Activated T-cell treated with anti-CD3 and anti-CD28 coated beads for 48 hours (primary cell): Measurements from ENCODE around the gene RBKS.

ENCODE experiments used
- DNase-seq: peaks from one replicate; pipeline ENCODE4 v3.0.0-alpha.2; 2020; ENCODE audit warnings: low read depth

RBKS gene

DNA sequence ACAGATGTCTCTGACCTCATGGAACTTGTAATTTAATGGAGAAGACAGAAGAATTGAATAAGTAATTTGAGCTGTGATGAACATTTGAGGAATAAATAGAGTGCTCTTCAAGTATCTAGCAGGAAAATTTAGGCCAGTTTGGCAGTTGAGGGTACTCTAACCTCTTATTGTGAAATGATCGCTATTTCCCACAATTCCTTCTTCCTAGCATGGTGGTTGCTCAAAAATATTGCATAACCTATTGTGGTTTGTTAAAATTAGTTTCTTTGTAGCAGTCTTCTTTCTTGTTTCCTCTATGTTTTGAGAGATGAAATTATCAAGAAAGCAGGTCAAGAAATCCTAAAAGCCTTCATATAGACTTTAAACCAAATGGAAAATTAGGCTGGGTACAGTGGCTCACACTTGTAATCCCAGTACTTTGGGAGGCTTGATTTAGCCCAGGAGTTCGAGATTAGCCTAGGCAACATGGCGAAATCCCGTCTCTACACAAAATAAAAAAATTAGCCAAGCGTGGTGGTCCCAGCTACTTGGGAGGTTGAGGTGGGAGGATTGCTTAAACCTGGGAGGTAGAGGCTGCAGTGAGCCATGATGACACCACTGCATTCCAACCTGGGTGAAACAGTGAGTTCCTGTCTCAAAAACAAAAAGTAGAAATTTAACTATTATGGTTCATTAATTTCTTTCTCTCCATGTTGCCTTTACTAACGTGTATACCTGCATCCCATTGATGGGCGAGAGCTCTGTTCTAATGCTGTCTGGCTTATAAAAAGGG lies 58.7 kb downstream of the RBKS start:
- no peak for DNase-seq

DNA sequence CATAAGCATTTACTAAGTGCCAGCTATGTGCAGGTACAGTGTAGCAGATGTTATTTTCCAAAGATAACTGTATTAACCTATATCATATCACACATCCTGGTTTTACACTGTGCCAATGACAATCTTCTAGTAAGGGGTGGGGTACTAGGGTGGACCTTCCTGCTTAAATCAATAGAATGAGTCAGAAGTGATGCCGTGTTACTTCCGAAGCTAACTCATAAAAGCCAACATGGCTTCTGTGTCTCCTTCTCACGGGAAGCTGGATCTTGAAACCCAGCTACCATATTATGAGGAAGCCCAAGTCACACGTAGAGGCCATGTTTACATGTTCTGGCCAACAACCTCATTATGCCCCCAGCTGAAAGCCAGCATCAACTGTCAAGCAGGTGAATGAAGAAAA lies 59.5 kb downstream of the RBKS start:
- DNase-seq, result no peak

DNA sequence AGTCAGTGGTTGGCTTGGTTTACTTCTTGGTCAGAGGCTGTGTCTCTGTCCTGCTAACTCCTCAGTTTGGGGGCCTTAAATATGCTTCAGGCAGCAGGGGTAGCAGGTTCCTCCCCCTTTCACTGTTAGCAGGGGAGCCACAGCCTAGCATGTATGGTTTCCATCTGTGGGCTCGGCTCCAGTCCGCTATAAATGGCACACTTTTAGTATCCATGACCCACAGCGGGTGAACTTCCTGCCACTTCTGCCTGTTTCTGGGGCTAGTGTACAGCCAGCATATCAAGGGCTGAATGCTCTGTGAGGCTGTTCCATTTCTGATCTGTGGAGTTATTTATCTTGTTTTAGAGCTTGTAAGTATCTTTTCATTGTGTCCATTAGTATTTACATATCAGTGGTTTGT lies 60.4 kb downstream of the RBKS start:
- DNase-seq, result no peak

DNA sequence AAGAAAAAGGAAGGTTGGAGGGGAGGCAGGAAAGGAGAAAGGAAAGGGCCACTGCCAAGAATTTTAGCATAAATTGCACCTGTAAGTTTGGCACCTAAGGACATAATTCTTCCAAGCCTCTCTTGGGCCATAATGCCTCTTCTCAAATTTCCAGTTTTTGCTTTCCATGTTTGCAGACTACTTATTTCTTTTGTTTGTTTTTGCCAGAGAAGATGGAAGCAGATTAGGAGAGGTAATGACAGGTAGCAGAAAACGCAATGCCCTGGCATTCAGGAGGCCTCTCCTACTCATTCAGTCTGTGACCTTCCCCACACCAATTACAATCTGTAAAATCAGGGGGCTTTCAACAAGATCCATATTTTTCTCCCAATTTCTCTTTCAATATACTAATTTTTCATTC lies 61.9 kb downstream of the RBKS start:
- no peak for DNase-seq

DNA sequence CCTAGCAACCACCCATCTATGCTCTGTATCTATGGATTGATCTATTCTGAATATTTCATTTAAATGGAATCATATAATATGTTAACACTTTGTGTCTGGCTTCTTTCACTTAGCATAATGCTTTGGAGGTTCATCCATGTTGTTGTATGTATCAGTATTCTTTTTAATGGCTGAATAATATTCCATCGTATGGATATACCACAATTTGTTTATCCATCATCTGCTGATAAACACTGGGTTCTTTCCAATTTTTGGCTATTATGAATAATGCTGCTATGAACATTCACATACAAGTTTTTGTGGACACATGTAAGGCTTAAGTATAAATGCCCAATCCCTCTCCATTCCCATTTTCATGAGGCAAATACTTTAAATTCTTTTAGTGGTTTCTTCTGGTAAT lies 65.8 kb downstream of the RBKS start:
- DNase-seq, result no peak

DNA sequence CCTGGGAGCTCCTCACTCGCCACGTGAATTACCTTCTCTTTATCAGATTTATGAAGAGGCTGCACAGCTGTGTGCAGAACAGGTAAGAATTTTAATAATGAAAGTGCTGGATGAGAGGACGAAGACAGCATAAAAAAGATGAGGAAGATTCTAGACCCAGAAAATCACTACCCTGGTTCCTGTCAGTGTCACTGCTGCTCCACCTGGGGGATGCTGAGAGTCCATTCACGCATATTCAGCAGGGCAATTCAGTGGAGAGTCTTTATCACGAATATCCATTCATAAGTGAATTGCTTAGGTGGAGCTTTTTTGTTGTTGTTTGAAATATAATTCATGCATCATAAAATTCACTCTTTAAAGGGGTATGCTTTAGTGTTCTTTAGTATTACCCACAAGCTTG lies 66.6 kb downstream of the RBKS start:
- DNase-seq, result no peak

DNA sequence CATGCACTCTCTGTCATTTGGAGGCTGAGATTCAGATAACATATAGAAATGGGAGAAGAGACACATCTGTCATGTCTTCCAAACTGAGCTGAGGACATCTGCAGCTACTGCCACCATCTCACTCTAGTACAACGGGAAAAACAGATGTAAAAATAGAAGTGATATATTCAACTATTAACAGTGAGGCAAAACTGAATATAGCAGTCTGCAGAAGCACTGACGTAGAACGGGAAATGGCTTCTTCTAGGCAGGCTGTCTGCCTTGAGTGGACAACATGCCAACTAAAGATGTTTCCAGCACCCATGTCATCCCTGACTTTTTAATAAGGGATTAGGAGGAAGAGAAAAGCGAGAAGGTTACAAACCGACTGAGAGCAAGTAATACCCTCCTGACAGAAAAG lies 67.1 kb downstream of the RBKS start:
- DNase-seq, result no peak

DNA sequence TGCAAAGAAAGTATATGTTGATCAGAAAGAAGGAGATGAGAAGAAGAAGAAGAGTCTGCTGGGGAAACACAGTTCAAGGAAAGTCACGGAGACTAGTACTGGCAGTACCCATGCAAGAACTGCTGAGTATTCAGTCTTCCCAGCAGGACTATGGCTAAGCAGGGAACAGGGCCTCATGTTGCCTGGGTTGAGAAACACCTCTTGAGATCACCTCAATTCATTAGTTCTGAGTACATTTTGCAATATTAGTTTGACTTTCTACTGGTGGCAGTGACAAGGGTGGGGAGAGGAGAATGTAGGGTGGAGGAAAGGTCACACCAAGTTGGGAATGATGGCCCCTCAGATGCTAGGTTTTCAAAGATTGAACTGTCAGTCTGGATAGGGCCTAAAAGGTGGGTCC lies 68.1 kb downstream of the RBKS start:
- no peak for DNase-seq

DNA sequence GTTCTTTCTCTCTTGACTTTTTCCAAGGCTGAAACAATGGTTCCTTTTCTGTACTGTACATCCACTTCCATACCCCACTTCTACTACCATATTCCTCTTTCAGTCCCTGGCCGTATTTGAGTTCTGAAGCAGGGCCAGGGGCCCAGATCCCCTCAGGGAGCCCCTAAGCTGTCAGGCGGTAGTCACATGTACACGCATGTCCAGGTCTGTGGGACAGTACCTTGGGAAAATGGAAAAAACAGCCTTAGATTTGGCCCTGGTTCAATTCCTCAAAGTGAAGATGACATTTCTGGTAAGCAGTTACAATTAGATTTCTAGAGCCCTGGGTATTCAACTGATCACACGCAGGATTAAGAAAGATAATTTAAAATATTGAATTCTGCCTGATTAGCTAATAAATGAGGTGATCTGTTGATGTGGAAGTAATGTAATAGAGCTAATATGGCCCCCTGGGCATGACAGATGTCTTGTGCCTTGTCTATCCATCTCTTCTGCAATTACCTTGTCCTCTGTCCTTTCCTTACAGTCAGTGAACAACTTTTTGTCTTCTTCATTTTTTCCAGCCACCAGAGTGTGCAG lies 74.2 kb downstream of the RBKS start:
- no peak for DNase-seq

DNA sequence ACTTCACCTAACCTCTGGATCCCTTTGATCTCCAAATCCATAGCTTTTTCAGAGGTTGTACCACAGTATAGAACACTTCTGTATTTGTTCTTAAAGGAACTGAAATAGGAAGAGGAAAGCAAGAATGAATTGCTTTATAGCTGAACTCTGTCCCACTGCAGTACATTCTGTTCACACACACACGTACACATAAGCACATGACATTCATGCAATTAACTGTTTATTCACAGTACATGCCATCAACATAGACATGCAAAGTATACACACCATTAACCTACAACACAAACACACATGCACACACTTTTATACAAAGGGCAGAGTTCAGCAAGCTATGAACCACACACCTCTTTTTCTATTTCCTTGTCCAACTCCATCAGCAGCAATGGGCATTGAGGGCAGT lies 75.4 kb downstream of the RBKS start:
- no peak for DNase-seq

DNA sequence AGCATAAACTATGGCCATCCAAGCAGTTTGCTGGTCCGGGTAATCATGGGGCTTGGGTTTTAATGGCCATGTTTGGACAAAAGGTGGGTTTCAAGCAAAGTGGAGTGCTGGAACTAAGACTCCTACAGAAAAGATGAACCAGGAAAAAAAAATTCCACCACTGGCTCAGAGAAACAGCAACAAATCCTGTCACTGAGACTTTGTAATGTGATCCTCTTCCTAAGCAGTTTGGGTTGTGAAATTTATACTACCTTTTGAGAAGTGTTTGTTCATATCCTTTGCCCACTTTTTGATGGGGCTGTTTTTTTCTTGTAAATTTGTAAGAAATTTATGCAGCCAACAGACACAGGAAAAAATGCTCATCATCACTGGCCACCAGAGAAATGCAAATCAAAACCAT lies 78.4 kb downstream of the RBKS start:
- no peak for DNase-seq

DNA sequence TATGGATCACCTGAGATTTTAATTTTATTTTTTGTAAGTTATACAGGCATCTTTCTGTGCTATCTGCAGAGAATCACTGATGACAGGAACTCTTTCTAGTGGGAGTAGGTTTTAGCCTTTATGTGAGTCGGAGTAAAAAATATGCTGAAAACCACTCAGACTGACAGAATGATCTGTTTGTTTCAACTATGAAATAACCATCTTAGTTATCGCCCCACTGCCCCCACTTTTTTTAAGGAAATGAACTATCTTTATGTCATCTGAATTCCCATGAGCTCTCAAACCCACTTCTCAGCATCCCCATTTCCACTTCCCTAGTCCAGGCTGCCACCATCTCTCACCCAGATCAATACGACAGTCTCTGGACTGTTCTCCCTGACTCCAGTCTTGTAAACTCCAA lies 79.7 kb downstream of the RBKS start:
- DNase-seq, result no peak

DNA sequence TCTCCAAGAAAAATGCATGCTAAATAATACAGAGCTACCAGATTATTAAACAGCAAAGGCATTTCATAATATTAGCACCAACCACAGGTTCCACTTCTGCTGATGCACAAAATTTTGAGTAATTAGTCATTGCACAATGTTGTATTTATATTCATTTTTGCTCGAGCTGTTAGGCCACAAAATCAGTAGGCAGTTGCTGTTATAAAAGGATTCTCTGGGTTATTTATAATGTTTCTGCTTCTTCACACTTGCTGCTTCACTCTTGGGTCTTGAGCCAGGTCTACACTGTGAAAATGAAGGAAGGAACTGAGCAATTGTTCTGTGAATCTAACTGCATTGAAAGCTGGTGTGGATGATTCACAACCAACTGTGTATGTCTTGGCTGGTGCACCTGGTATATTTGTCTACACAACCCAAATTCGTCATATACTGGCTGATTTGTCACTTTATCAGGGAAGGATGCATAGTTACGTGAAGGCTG lies 80.4 kb downstream of the RBKS start:
- DNase-seq, result no peak

DNA sequence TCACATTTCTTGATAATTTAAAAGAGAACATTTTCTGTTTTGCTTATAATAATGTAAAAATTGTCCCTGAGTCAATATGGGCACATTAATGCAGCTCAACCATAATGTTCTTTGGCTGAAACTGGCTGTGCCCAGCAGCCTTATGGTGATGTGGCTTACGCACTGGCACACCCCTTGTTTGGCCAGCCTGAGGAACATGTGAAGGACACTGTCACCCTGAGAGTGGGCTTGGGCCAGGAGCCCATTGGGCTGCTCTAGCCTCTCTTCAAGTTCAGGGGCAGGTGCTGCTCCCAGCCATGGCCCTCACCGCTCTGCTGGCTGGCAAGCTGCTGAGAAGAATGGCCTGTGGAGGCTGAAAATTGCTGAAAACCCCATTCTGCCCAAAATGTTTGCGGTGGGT lies 81.2 kb downstream of the RBKS start:
- no peak for DNase-seq

DNA sequence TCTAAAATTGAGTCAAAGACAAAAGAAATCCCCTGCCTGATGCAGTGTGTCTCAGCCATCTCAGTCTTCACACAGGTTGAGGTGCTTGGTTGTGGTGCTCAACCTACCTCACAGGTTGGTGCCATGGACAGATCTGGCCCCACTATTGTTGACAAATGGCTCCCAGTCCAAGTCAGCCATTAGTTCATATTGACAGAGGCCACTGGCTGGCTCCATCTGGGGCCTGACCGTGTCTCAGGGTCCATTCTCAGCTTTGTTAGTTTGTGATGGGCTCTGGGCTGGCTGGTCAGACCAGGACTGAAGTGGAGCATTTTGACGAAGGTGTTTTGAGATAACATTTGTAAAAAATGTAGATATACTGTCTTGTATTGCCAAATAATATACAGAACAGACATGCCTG lies 81.8 kb downstream of the RBKS start:
- no peak for DNase-seq

DNA sequence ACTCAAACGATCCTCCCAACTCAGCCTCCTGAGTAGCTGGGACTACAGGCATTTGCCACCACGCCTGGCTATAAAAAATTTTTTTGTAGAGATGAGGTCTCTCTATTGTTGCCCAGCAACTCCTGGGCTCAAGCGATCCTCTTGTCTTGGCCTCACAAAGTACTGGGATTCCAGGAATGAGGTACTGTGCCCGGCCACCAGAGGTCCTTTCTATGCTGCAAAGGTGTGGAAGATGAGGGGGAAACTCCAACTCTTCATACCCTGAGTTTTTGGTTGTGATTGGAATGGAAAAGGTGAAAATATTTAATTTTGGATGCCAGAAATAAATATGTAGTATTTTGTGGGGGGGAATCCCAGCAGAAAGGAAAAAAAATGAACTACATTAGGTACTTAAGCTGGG lies 82.7 kb downstream of the RBKS start:
- DNase-seq, result peak; percentile 3

DNA sequence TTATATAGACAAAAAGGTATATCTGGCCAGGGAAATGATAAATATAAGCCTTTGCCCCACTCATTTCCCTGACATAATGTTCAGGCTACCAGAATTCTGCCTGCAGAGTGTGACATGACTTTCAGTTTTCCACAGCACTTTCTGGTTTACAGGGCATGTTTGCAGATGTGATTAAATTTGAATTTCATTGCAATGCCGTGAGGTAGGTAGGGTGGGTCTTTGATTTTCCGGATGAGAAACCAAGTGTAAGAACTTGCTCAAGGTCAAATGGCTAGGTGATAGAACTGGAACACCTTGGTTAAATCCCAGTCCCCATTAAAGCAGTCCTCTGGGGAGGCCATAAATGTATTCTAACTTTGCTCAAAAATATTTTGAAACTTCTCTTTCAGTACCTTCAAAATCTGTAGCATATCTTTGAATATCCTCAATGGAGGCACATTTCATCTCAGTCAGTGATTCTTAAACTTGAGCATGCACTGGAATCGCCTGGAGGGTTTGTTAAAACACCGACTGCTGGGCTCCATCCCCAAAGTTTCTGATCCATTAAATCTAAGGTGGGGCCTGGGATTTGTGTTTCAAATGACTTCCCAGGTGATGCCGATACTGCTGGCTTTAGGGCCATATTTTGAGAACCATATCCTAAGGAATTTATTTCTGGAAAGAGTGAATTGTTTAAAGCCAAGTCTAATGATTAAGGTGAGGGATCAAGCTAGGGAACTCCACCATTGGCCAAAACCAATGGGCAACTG lies 83.7 kb downstream of the RBKS start:
- DNase-seq, result no peak

DNA sequence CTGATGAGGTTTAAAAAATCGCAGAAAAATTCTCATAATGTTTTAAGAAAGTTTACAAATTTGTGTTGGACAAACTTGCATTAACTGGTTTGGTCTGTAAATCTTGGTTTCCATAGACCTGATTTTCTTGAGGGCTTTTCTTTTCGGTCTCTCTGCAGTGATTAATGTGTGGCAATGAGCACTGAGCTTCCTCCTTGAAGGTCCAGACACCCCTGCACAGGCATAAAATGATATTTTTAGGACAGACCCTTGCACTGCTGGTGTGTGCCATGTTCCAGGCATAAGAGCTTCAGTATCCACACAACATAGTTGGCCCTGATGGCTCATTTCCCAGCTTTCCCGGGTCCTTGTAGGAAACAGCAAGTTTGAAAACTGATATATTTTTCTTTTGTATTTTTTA lies 85.0 kb downstream of the RBKS start:
- no peak for DNase-seq

DNA sequence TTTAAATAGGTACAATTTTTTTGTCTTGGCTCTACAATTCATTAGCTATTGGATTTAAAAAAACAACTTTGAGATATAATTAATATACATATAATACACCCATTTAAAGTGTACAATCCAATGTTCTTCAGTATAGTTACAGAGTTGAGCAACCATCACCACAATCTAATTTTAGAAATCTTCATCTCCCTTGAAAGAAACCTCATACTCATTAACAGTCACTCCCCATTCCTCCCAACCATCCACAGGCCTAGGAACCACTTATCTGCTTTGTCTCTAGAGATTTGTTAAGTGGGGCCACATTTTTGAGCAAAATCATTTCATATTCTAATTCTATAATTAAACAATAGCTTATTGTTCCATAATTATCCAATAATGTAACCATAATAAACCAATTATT lies 86.0 kb downstream of the RBKS start:
- DNase-seq, result no peak

DNA sequence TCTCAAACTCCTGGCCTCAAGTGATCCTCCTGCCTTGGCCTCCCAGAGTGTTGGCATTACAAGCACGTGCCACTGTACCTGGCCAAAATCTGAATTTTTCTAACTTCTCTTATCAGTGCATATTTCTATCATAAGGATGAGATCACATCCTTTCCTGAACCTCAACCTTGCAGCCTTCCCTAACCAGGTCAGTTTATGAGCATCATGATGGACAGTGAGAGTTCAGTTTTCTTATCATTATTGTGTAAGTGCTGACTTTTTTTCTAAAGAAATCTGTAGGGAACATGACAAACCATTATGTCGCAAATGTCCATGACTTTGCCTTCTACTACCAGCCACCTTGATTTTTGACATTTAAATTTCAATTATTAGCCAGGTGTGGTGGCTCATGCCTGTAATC lies 87.1 kb downstream of the RBKS start:
- DNase-seq, result no peak

DNA sequence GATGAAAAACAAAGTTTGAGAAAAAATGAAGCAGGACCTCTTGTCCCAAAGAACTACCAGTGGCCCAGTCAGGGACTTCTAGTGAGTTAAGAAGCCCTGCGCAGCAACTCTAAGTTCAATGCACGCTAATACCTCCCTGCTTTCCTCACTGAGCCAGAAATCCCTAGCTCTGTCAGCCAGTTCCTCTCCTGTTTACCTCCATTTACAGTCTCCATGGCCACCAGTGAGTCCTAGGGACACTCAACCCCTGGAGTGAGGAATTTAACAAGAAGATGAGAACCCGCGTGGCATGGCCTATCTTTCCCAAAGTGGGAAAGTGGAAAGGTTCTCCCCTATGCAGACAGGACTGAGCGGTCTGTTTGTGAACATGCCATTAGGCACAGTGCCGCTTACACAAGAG lies 87.6 kb downstream of the RBKS start:
- DNase-seq, result no peak

DNA sequence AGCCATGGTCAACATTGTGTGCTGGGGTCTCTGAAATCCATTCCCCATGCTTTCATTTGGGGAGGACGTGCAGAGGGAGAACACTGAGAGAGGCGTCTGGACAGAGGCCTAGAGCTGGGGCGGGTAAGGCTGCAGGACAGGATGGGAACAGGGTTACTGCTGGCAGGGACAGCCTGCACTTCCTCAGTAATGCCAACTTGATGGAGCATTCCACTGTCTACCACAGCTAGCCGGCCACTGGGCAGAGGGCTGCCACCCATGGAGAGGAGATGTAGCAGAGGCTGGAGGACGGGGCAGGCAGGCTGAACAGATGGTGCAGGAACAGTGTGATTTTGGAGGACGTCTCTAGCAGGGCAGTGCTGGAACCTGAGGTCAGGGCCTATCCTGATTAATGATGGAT lies 89.3 kb downstream of the RBKS start:
- no peak for DNase-seq

DNA sequence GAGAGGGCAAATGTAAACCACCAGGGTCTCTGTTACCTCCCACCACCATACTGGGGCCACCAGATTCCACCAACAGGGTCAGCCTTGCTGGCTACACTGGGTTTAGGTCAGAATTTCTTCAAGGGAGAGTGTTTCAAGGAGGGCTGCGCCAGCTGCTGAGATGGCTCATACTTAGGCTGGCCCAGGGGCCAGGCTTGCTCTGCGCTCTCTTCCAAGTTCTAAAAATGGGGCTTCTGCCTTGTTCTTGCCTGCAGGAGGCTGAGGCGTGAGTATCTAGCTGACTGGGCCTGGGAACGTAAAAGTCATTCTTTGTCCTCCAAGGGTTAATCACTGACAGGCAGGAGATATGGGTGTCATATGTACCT lies 90.6 kb downstream of the RBKS start:
- DNase-seq, result no peak
